ENCODE measurements around the gene ARHGAP1.

GRCh38 chr11:46639197-46639839 lies 61.1 kb downstream of the ARHGAP1 start:
- TF ChIP-seq ELF1 (CRISPR knock-in tag; IDR thresholded peaks at IDR 0.05): no peak
- no peak for TF ChIP-seq ZNF501 (CRISPR knock-in tag; IDR thresholded peaks at IDR 0.05)
- no peak for TF ChIP-seq CEBPB (IDR thresholded peaks at IDR 0.05; ENCODE audit: borderline replicate concordance, low read depth, low read length)
- TF ChIP-seq ARNT (IDR thresholded peaks at IDR 0.05): no peak
- TF ChIP-seq ZNF280D (CRISPR knock-in tag; IDR thresholded peaks at IDR 0.05): no peak
- no peak for TF ChIP-seq FOXK2 (IDR thresholded peaks at IDR 0.05)
- TF ChIP-seq ZNF281 (CRISPR knock-in tag; IDR thresholded peaks at IDR 0.05; ENCODE audit: borderline replicate concordance): no peak

All from HepG2 (cell line).